HG03045 (cell line): ENCODE measurements around the gene PVALEF.

Experiments used
- ATAC-seq: cut with Tn5 transposase; IDR thresholded peaks from one replicate; pipeline ENCODE4 v1.9.1; 2021; ENCODE audit warnings: mild to moderate bottlenecking, moderate library complexity; ENCODE audit not compliant: unreplicated experiment

PVALEF gene

DNA sequence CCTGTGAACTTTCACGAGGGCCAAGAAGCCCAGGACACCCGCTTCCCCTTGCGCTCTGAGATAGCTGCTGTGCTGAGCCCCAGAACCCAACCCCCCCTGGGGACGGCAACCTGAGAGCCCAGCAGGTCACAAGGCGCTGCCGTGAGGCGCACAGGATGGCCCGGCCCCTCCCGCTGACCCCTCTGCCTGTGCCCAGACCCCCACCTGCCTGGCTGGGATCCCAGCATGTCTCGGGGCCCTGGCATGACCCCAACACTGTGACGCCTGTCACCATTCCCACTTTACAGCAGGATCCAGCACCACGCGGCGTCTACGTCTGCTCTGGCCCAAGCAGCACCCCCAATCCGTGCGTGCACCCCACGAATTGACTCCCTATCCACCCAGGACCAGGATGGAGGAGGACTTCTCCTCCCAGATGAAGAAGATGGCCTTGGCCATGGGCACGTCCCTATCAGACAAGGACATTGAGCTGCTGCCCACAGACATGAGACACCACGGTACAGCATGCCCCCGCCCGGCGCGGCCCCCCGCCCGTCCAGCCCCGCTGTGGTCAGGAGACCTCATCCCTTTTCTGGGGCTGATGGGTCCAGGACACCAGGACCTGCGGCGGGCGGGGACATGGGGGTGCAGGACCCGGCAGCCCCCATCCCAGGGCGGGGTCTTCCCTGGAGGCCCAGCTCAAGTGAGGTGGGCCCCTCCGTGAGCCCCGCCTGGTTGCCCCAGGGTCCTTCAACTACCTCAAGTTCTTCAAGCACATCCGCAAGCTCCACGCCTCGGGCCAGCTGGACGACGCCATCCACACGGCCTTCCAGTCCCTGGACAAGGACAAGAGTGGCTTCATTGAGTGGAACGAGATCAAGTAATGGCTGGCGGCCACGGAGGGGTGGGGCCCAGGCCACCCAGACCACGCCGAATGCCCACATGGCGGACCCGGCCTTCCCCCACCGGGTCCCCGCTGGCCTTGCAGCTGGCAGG lies 15.8 kb downstream of the PVALEF start:
- ATAC-seq = no peak

GRCh38 chr17:81181811-81182185 lies 16.5 kb downstream of the PVALEF start:
- no peak for ATAC-seq

DNA sequence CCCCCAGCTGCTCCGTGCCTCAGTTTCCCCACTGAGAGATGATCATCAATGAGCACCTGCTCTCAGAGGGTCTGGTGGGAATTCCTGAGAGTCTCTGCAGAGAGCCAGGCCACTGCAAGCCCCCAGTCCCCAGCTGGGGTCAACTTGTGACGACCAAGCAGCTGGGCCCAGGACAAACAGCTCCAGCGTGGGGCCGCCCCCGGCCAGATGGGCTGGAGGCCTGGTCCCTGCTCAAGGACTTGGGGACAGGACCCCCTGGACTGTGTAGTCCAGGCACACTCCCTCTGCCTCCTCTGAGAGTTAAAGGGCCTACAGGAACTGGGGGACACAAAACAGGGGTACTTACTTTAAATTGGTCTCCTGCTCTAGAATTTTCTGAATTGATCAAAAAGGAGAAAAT lies 17.3 kb downstream of the PVALEF start:
- ATAC-seq = no peak

GRCh38 chr17:81183316-81183715 lies 18.0 kb downstream of the PVALEF start:
- ATAC-seq = no peak

- ATAC-seq = no peak
Observed at GRCh38 chr17:81183807-81184206, 18.5 kb downstream of the PVALEF start.

- no peak for ATAC-seq
Observed at GRCh38 chr17:81184555-81184954, 19.2 kb downstream of the PVALEF start.

DNA sequence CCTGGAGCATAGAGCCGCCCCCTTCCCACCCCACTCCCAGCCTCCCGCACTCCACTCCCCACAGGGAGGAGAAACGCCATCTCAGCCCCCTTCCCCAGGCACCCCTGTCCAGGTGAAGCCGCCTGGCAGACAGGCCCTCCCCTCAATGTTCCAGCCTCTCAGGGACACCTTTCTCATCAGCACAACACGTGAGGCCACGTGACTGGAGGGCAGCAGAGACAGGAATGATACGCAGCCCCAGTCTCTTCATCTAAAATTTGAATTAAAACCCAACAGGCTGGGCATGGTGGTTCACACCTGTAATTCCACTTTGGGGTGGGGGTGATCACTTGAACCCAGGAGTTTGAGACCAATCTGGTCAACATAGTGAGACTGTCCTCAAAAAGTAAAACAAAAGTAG lies 20.9 kb downstream of the PVALEF start:
- no peak for ATAC-seq

DNA sequence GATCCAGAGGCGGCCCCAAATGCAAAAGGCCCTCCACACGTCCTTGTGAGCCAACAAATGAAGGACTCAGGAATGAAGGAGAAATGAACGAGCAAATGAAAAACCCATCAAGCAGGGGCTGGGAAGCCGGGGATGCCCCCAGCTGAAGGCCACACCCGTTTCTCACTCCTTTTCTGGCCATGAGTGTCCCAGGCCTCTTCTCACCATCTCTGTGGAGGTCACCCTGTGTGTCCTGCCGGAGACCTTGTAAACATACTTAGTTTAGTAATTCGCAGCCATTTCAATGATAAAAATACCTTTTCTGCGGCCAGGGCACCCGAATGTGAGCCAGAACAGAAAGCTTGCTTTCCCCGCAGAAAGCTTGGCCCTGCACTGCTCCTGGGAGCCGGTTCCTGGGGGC lies 21.8 kb downstream of the PVALEF start:
- ATAC-seq = no peak

DNA sequence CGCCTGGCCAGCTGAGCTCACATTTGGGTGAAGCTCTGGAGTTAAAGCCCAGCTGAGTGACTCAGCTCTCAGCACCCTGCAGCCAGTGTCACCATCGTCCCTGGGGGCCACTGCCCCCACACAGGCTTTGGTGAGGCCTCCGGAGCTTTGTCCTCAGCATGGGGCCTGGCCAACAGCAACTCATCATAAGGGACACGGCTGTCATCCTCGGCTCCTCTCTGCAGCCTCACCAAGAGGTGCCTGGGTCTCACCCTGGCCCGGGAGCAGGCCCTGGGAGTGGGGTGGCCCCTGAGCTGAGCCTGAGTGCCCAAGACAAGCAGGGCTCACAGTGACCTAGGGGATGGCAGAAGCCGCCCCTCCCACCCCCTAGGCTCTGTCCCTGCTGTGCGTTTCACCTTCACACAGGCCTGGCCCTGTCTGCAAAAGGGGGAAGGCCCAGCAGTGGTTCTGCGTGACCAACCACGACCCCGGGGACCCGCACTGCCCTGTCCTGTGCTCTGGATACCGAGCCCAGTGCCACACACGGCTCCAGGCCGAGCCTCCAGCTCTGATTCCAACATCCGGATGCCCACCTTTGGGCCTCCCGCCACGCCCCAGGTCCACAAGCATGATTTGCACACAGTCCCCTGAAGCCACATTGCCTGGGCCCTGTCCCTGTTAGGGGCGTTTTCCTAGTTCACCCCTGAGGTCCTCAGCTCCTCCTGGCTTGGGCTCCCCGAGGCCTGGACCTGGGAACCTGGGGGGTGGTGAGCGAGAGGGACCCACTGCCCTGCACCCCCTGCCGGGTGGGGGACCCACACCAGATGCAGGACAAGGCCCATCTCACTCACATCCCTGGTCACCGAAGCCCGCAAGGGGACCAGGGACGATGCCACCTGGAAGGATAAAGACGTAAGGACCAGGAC lies 22.5 kb downstream of the PVALEF start:
- no peak for ATAC-seq

DNA sequence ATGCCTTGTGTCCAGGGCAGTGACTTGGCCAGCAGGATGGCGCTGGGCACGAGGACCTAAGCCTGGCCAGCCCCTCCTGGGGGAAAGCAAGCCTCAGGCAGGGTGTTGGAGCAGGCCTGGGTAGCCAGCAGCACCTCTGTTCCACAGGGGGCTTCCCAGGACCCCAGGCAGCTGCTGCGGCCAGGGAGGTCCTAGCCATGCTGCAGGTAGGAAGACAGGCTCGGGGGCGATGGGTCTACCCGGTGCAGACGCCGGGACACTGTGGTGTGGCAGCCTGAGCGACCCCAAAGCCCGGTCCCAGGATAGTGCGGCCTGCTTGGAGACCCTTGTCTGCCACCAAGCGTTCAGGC lies 23.2 kb downstream of the PVALEF start:
- ATAC-seq = no peak

DNA sequence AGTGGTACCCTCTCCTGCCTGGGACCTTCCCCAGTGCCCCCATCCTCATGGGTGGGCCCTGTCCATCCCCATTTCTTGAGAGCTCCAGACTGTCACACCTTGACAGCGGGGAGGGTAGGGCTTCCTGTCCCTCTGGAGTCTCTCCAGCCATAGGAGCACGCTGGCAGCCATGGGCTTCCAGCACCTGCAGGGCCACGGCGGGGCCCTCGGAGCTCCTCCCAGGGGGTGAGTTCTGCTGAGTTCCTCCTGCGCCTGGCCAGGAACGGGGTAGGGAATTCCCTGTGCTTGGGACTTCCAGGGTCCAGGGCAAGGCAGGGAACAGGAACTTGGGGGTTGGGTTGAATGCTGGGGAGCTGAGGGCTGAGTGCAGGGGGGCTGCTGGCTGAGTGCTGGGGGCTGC lies 23.7 kb downstream of the PVALEF start:
- ATAC-seq = no peak

DNA sequence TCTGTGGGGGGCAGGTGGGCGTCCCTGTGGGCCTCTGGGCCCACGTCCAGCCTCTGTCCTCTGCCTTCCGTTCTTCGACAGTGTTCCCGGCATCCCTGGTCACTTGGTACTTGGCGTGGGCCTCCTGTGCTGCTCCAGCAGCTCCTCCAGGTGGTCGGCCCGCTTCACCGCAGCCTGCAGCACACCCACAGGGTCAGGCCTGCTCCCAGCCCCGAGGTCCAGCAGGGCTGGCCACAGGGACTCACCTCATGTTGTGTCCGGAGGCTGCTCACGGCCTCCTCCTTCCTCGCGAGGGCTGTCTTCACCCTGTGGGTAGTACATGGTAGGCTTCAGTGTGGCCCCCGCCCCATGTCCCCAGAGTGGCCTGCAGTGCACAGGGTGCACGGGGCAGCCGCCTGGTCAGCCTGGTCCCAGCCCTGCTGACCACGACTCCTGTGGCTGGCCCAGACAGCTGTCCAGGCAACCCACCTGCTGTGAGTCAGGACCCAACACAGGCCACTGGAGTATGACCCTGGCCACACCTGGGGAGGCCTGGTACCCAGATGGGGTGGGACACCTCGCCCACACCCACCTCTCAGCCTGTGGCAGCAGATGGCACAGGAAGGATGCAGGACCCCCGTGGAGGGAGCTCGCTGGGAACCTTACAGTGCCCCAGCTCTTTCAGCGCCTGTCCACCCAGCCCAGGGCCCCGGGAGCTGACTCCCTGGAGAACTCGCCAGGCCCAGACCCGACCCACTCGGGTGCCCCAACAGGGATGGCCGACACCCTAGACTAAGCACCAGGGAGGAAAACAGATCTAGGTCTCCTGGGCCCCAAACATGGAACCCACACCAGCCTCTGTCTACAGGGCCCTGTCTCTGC lies 24.6 kb downstream of the PVALEF start:
- no peak for ATAC-seq

DNA sequence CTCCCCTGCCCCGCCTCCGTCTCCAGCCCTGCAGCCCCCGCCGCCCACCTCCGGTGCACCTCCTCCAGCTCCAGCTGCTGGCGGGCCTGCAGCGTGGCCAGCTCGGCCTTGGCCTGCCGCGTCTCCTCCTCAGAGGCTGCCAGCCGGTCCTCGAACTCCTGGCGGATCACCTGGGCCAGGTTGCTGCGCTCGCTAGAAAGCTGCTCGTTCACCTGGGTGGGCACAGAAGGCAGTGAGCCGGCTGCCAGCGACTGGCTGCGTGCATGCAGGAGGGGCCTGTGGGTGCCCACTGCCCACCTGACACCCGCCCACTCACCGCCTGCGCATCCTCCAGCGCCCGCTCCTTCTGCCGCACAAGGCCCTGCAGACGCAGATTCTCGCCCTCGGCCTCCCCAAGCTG lies 25.3 kb downstream of the PVALEF start:
- no peak for ATAC-seq

- ATAC-seq = no peak
Observed at GRCh38 chr17:81191116-81191515, 25.8 kb downstream of the PVALEF start.

DNA sequence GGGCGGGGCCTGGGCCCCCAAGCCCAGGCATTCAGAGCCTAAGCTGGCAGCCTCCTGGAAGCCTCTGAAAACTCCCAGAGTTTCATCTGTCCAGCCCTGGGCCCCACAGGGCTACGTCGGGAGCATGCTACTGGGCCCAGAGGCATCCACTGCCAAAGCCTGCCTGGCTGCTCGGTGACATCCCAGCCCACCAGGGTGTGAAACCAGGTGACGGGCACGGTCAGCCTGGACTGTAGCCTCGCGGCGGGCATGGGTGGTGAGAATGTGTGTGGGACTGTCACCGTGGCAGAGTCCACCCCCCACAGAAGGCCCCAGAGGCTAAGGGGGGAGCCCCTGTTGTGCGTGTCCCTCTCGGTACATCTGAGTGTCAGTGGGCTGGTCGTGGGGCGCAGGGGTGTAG lies 26.3 kb downstream of the PVALEF start:
- no peak for ATAC-seq

- no peak for ATAC-seq
Observed at GRCh38 chr17:81192386-81193050, 27.2 kb downstream of the PVALEF start.

DNA sequence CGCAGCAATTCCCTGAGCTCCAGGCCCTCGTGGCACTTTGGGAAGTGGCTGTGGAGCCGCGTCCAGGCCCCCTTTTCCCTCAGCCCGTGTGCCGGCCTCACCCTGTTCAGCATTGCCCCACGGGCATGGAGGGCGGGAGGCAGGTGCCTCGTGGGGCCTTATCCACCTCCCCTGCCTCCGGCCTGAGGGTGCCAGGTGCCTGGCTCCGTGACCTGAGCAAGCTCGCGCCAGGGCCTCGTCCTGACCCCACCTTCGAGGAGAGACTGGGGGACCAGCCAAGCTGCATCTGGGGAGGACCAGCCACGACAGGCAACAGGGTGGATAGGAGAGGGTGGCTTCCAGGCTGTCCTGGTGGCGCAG lies 27.7 kb downstream of the PVALEF start:
- ATAC-seq = no peak

DNA sequence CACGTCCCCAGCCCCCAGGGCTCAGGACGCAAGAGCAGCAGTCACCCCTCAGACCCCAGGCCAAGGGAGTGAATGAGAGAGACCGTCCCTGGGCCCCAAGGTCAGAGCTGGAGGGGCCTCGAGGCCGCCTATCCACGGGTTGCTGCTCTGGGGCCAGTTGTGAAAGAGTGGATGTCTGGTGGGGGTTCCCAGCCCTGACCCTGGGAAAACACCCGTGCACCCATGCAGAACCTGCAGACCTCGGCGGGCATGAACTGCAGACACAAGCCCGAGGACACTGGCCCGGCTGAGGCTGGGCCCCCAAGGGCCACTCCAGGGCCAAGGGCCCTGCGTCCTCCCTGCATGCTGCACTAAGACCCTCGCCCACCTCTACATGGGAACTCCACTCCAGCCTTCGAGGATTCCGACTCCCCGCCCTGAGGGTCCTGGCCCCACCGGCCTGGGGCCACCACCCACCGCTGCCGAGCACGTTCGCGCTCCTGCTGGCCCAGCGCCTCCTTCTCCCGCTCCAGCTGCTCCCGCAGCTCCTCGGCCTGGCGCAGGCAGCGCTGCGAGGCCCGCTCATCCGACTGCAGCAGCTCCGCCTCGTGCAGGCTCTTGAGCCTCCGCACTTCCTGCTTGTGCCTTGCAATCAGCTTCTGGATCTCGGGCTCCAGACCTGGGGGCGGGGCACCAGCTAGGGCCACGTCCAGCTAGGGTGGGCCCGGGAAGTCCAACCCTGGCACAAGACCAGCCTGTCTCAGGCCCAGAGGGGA lies 28.3 kb downstream of the PVALEF start:
- ATAC-seq = no peak

DNA sequence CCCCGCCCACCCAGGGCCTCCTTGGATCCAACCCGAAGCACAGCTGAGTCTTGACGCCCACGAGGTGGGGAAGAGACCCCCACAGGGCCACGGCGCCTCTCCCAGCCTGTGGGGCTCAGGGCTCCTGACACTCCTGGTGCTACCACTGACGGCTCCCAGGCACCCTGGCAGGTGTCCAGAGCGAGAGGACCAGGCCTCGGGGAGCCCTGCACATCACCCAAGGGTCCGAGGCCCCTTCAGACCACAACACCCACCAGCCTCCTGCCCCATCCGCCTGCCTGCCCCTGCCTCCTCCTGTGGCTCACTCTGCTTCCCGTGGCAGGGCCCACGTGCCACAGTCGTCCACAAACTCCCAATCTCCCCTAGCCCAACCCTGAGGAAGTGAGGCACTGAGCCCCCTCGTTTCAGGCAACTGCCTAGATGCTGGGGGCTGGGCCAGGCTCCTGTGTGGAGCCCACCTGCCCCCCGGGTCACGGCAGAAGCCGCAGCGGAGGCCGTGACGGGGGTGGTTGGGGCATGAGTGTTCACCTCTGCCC lies 29.0 kb downstream of the PVALEF start:
- ATAC-seq = no peak
